ENCODE measurements around the gene SNCAIP. TPM values are rescaled to one million over a fixed set of nuclear protein-coding genes. Genes with fewer than 3 reads are reported as not detected.

Gene SNCAIP
- total and polyA plus RNA-seq, 2 of the 4 experiments (the other 2 are of a cell fraction) = 15.3 to 19.0 TPM

DNA sequence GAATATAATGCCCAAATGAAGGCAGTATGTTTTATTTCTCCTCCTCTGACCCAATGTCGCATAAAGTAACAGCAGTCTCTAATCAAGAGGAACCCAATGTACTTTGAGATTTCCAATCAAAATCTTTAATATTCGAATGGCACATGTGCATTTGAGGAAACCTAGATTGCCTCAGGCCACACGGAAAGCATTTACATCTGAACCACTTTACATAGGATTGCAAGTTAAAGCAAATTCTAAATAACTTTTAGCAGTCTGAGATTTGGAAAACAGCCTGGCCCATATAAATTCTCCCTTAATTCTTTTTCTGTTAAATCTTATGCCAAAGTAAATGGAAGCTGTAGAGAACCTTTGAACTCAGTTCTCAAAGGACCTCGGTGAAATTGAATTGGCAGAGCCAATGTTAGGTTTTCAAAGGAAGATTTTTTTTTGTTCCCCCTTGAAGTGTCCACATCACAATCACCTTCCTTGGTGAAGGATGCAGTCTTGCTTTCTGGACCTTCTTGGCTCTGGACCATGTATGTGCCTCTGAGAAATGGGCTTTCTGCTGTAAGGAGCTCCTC lies 57.3 kb downstream of the SNCAIP start:
- in situ Hi-C loops (cut with MboI; ENCODE audit: low sequenced_read_pairs) (no loop called here), intact Hi-C loops (cut with micrococcal nuclease) (no loop called here), dilution Hi-C loops (cut with HindIII; ENCODE audit: low sequenced_read_pairs, unreplicated experiment) (no loop called here)
- no peak overlapping the region for H3K18ac ChIP-seq (ENCODE audit: low read depth, low read length)
- H3K9ac ChIP-seq (ENCODE audit: low read depth, low read length) = no peak overlapping the region
- H2BK15ac ChIP-seq (ENCODE audit: low read depth, low read length) = no peak overlapping the region
- H3K9me1 ChIP-seq (ENCODE audit: insufficient read depth, low read length) = no peaks in the 10 kb centered on the region
- no peak overlapping the region for H3K4ac ChIP-seq (ENCODE audit: low read depth, low read length)
- no peaks in the 10 kb centered on the region for H3K36me3 ChIP-seq (ENCODE audit: control insufficient read depth, insufficient read depth, low read length)
- POLR2A ChIA-PET (ENCODE audit: unreplicated experiment) = no interaction called here
- H2BK120ac ChIP-seq (ENCODE audit: low read depth, low read length) = no peak overlapping the region
- no CpG with 5 or more reads among the region's 4 CpGs for WGBS, 2 experiments (ENCODE audit: extremely low coverage in 2 of 2, insufficient read length in 1 of 2)
- DNase-seq = no peak
- H3K27ac ChIP-seq (ENCODE audit: insufficient read depth, low read length) = no peak overlapping the region
- H2AK5ac ChIP-seq (ENCODE audit: low read depth, low read length) = no peak overlapping the region
- H3K14ac ChIP-seq (replicated peaks; ENCODE audit: low read depth, low read length) = no peak overlapping the region
- no peaks in the 10 kb centered on the region for H4K20me1 ChIP-seq (ENCODE audit: insufficient read depth, low read length)
- H3K9me3 ChIP-seq (ENCODE audit: control insufficient read depth, insufficient read depth, low read length) = no peaks in the 10 kb centered on the region
- H3K56ac ChIP-seq (ENCODE audit: extremely low read depth, insufficient read depth, low read length) = no peak overlapping the region
- H3K4me1 ChIP-seq (ENCODE audit: control insufficient read depth, insufficient read depth, low read length) = peaks cover 5% of the 10 kb centered on the region; the same call in 1 of the 2 replicates
- H3K27me3 ChIP-seq (ENCODE audit: control insufficient read depth, insufficient read depth, low read length) = no peaks in the 10 kb centered on the region
- BruUV-seq (replicated peaks) = no TSS peak
- no peak overlapping the region for H2AK9ac ChIP-seq (replicated peaks; ENCODE audit: low read depth, low read length, poor library complexity)
- H3K79me1 ChIP-seq (ENCODE audit: low read depth in 1 of 2, low read length in 2 of 2) = no peaks in the 10 kb centered on the region
- no peak for ATAC-seq (ENCODE audit: low read depth)
- no peak overlapping the region for H4K5ac ChIP-seq (ENCODE audit: low read depth, low read length)
- peak overlapping the region; percentile 30; the same call in 1 of the 2 replicates for H3K4me2 ChIP-seq (ENCODE audit: low read depth, low read length)
- TF ChIP-seq, protein P1, sequence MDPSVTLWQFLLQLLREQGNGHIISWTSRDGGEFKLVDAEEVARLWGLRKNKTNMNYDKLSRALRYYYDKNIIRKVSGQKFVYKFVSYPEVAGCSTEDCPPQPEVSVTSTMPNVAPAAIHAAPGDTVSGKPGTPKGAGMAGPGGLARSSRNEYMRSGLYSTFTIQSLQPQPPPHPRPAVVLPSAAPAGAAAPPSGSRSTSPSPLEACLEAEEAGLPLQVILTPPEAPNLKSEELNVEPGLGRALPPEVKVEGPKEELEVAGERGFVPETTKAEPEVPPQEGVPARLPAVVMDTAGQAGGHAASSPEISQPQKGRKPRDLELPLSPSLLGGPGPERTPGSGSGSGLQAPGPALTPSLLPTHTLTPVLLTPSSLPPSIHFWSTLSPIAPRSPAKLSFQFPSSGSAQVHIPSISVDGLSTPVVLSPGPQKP (IDR thresholded peaks at IDR 0.05; ENCODE audit: borderline replicate concordance, low read depth, low read length) = no peak
- TF ChIP-seq SMC3 (IDR thresholded peaks at IDR 0.05; ENCODE audit: low read depth, low read length) = no peak
- no peak for TF ChIP-seq RCOR1 (IDR thresholded peaks at IDR 0.05; ENCODE audit: insufficient replicate concordance, low read length)
- TF ChIP-seq MAZ (IDR thresholded peaks at IDR 0.05; ENCODE audit: borderline replicate concordance, low read depth, low read length) = no peak
- TF ChIP-seq, protein P2, sequence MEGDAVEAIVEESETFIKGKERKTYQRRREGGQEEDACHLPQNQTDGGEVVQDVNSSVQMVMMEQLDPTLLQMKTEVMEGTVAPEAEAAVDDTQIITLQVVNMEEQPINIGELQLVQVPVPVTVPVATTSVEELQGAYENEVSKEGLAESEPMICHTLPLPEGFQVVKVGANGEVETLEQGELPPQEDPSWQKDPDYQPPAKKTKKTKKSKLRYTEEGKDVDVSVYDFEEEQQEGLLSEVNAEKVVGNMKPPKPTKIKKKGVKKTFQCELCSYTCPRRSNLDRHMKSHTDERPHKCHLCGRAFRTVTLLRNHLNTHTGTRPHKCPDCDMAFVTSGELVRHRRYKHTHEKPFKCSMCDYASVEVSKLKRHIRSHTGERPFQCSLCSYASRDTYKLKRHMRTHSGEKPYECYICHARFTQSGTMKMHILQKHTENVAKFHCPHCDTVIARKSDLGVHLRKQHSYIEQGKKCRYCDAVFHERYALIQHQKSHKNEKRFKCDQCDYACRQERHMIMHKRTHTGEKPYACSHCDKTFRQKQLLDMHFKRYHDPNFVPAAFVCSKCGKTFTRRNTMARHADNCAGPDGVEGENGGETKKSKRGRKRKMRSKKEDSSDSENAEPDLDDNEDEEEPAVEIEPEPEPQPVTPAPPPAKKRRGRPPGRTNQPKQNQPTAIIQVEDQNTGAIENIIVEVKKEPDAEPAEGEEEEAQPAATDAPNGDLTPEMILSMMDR (conservative IDR thresholded peaks at IDR 0.05; ENCODE audit: low read depth, low read length) = no peak
- no peak for TF ChIP-seq CHD1 (IDR thresholded peaks at IDR 0.05; ENCODE audit: low read depth, low read length)
- no peak for TF ChIP-seq RFX5 (IDR thresholded peaks at IDR 0.05; ENCODE audit: low read depth, low read length)
- TF ChIP-seq POLR2A (IDR thresholded peaks at IDR 0.05; ENCODE audit: low read depth, low read length) = no peak
- no peak for TF ChIP-seq NFE2L2 (IDR thresholded peaks at IDR 0.05; ENCODE audit: low read depth, low read length)
- no peak for TF ChIP-seq MXI1 (IDR thresholded peaks at IDR 0.05; ENCODE audit: borderline replicate concordance, low read depth, low read length)
- TF ChIP-seq FOS (IDR thresholded peaks at IDR 0.05; ENCODE audit: low read depth, low read length) = no peak
- TF ChIP-seq CEBPB (IDR thresholded peaks at IDR 0.05; ENCODE audit: low read depth, low read length) = no peak
- no peak for TF ChIP-seq RAD21 (IDR thresholded peaks at IDR 0.05; ENCODE audit: low read length)
- TF ChIP-seq, protein P3, sequence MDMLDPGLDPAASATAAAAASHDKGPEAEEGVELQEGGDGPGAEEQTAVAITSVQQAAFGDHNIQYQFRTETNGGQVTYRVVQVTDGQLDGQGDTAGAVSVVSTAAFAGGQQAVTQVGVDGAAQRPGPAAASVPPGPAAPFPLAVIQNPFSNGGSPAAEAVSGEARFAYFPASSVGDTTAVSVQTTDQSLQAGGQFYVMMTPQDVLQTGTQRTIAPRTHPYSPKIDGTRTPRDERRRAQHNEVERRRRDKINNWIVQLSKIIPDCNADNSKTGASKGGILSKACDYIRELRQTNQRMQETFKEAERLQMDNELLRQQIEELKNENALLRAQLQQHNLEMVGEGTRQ (IDR thresholded peaks at IDR 0.05; ENCODE audit: low read depth, low read length) = no peak
- TF ChIP-seq MAFK (IDR thresholded peaks at IDR 0.05; ENCODE audit: low read depth, low read length) = no peak
- TF ChIP-seq BHLHE40 (IDR thresholded peaks at IDR 0.05; ENCODE audit: low read depth, low read length) = no peak
- H3K4me3 ChIP-seq (ENCODE audit: insufficient read depth, low read depth, low read length) = no peak overlapping the region
- CTCF ChIA-PET = interaction anchor here (0.5 kb wide), 1 partner anchor 91 kb away, joined by 4 read pairs; no protein-coding TSS in a partner anchor
- no peak overlapping the region for H4K8ac ChIP-seq (ENCODE audit: low read depth in 2 of 2, low read length in 2 of 2)
- H2BK20ac ChIP-seq (ENCODE audit: low read depth, low read length) = no peak overlapping the region
- H2AFZ ChIP-seq (replicated peaks; ENCODE audit: low read length, poor library complexity) = no peak overlapping the region
- H2BK5ac ChIP-seq (ENCODE audit: low read depth, low read length, poor library complexity, severe bottlenecking) = no peak overlapping the region
- H4K91ac ChIP-seq (ENCODE audit: insufficient read depth, low read depth, low read length) = no peak overlapping the region
- H3K23ac ChIP-seq (ENCODE audit: low read depth, low read length) = no peak overlapping the region

Data from IMR-90 (cell line).